HS-5 (cell line): Measurements from ENCODE around the gene MADD.
"Not testable (repeated sequence)": the region's sequence is repeated elsewhere in the genome, so short reads cannot be mapped to it uniquely, and the experiment has no call there.

ENCODE experiments used
- DNase-seq: peaks from one replicate; pipeline ENCODE4 v3.0.0-alpha.2; 2012; ENCODE audit warnings: low read depth

MADD gene

DNA sequence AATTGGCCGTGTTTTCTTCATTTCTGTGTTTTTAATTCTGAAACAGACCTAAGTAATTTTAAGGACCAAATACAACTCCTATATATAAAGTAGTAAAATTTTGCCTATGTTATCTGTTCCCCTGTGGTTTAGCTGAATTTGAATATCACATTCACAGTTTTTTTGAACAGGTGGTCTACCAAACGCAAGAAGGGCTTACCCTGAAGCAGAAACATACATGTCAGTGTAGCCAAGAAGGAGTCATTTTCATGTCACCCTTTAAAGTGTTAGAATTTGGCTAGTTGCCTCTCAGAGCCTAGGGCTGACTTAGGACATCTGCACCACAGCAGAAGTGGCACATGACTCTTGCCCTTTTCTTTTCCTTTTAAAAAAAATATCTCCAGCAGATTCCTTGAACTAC lies 48.2 kb downstream of the MADD start:
- DNase-seq: no peak

DNA sequence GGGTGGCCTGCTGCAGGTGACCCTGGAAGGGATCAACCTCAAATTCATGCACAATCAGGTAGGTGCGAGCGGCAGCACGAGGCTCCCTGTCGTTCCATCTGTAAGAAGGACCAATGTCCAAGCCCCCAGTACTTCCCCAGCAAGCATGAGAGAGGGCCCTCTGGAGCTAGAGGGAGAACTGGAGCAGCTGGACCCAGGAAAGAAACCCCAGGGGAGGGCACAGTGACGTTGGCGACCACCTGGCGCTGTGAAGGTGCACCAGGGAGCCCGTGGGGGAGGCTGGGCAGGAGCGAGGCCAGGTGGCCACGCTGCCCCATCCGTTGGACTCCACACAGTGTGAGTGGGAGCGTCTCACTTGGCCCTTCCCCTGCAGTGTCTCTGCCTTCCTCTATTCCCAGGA lies 54.6 kb downstream of the MADD start:
- DNase-seq: no peak

DNA sequence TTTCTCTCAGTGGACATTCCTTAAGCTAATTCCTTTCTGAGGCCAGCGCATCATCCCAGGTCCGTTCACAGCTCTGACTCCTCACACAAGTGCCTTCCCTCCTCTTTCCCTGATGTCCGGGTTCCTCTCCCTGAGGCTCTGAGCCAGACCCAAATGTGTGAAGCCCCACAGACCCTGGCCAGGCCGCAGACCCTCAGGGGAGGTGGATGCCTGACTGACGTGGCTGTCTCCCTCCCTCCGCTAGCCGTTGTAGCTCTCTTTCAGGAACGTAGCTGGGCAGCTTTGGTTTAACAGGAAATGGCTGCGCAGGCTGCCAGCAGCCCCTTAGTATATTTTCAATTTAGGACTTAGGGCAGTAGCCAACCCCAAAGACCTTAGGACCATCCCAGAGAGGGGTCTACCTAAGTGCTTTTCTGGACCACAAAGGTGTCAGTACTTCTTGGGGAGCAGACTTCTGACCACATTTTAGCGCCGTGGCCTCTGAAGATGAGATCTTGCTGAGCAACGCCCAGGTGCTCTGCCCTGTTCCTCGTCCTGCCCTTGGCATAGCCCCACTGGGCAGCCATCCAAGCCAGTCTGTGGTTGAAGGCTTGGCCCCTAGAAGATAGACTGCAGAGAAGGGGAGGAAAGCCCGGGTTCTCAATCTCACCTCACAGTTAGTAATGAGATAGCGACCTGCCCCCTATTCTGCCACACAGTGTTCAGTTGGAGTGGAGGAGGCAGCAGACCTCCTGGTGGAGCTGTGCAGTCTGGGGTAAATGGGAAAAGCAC lies 55.5 kb downstream of the MADD start:
- no peak for DNase-seq

DNA sequence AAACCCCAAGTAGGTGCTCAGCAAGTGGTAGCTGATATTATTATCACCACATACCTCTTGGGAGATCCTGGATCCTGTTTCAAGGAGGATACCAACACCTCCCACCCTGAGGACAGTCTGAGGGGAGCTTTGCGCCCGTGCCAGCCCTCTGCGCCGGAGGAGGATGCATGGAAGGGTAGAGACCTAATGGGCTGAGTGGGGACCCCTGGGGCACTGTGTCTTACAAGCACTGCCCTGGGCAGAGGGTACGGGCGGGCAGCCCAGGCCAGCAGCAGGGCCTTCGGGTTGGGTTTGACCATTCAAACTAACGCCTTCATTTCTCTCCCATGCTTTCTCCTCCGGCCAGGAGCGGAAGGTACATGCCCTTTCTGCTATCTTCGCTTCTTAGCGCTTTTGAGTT lies 56.3 kb downstream of the MADD start:
- no peak for DNase-seq

DNA sequence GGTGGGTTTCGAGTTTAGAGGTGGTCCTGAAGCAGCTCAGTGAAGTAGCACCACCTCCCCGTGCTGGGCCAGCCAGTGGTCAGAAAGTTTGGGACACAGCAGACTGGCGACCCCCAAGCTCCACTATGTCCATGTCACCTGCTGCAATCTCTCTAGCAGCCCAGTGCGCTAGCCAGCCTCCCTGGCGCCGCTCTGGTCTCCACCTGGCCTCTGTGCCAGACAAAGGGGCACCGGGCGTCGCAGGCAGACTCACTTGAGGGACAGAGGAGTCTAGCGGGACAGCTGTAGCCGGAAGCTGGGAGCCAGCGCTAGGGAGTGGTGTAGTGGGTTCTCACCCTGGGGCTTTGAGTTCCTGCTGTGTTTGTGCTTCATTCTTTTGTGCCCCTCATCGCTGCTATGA lies 57.1 kb downstream of the MADD start:
- DNase-seq: no peak

DNA sequence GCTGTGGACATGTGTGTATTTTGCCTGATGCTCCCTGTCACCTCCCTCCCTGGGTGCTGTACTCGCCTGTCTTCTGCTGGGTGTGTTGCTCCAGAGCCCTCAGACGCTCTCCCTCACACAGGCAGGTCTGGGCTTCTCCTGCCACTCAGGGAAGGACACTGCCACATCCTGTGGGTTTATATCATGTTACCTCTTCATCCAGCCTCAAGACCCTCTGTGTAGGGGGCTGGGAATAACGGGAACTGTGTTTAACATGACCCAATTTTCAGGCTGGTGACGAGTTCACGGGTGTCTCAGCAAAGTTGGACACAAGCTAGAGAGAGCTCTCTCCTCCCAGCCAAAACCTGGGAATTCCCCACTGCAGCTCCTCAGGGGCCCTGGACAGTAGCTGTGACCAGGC lies 58.0 kb downstream of the MADD start:
- no peak for DNase-seq

DNA sequence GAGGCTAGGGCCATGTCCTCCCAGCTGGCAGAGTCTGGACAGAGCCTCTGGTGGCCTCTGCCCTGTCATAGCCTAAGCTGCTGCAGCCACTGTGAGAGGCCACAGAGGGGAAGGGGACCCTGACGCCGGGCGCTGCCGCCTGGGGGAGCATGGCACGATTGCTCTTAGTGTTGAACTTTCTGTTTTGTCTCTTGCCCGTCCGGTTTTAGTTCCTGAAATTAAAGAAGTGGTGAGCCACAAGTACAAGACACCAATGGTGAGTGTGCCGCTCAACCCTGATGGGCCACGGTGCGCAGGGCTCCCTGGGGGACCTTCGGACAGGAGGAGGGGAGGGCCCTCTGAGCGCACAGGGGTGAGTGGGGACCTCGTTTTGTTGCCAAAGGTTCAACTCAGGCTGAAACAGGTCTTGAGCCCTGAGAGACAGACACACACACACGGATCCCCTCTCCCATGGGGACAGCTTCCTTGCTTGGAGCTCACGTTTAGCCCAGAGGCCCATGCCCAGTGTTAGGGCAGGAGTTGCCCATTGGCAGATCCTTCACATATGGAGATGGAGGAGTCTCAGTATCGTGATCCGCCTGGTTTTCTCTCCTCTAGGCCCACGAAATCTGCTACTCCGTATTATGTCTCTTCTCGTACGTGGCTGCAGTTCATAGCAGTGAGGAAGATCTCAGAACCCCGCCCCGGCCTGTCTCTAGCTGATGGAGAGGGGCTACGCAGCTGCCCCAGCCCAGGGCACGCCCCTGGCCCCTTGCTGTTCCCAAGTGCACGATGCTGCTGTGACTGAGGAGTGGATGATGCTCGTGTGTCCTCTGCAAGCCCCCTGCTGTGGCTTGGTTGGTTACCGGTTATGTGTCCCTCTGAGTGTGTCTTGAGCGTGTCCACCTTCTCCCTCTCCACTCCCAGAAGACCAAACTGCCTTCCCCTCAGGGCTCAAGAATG lies 58.8 kb downstream of the MADD start:
- no peak for DNase-seq

DNA sequence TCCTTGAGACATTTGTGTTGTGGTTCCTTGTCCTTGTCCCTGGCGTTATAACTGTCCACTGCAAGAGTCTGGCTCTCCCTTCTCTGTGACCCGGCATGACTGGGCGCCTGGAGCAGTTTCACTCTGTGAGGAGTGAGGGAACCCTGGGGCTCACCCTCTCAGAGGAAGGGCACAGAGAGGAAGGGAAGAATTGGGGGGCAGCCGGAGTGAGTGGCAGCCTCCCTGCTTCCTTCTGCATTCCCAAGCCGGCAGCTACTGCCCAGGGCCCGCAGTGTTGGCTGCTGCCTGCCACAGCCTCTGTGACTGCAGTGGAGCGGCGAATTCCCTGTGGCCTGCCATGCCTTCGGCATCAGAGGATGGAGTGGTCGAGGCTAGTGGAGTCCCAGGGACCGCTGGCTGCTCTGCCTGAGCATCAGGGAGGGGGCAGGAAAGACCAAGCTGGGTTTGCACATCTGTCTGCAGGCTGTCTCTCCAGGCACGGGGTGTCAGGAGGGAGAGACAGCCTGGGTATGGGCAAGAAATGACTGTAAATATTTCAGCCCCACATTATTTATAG lies 59.6 kb downstream of the MADD start:
- DNase-seq: no peak

DNA sequence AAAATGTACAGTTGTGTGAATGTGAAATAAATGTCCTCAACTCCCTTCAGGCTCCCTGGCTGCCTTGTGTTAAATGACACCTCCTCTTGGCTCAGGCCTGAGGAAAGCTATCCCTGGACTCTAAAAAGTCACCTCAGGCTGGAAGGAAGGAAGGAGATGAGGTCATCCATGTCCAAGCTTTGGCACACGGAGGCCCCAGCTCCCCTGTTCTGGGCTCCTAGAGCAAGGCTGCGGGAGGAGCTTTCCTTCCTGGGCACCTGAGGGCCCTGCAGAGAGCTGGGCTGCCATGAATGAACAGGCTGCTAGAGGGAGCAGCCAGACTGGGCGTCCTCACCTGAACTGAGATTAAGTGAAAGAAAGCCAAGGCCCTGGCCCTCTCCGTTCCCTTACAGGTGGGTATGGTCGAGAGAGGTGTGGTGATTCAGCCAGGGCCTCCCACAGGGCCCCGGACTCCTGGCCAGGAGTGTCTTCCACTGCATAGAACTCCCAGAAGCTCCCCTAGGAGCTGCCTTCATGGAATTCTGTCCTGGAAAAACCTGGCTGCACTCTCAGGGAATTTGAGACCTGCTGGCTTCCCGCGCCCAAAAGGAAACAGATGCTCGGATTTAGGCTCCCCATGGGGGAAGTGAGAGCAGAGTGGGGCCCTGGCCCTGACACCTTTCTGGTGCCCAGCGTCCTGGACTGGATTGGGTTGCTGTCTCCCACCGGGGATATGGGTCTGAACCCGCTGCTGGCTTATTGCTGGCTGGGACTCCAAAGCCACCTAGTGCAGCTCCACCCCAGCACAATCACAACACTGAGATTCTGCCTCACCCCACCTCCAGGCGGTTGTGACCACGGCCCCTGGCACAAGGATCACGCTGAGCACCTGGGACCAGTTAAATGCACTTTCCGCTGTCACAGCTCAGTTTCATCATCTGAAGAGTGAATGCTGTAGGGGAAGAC lies 60.3 kb downstream of the MADD start:
- no peak for DNase-seq

DNA sequence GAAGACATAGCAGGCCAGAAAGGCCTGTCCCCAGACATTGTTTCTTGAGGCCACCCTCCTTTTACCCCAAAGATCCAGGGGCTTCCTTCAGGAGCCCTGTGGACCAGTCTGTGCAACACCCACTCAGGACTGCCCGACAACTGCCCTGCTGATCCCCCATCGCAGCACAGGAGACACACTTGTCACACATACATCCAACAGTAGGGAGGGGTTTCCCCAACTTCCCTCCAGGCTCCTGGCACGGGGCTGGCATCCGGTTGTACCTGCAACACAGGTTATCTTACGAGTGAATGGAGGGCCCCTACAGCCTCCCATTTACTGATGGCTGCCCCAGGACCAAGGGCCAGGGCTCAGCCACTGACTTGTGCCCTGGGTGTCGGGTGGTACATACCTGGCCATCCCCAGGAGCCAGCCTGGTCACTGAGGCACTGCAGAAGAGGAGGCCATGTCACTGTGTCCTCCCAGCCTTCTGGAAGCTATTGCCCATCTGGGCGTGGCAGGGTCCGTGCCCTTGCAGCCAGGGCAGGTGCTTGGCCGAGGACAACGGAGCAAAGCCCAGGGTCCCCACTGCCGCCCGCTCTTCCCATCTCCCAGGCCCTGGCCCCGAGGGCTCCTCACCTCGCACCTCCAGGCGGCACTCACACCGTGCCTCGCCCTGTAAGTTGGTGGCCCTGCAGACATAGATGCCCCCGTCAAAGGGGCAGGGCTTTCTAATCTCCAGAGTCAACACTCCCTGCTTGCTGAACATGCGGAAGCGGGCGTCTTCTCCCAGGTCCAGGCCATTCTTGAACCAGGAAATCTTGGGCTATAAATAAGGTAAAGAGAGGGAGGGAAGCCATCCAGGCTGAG lies 61.7 kb downstream of the MADD start:
- DNase-seq: no peak

DNA sequence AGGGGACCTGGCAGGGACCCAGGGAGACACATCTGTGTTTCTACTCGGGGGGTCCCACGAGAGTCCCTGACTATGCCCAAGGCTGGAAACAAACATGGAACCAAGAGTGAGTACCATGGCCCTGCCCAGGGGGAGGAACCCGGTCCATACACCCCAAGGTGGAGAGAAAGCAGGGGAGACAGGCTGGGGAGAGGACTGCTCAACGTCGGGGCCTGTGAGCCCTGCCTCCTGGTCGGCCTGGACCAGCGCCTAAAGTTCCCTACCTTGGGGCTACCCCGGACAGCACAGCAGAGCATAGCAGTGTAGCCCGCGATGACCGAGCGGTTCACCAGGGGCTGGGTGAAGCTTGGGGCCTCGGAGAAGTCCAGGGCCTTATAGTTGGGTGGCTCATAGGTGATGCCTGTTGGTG lies 62.4 kb downstream of the MADD start:
- DNase-seq: no peak

DNA sequence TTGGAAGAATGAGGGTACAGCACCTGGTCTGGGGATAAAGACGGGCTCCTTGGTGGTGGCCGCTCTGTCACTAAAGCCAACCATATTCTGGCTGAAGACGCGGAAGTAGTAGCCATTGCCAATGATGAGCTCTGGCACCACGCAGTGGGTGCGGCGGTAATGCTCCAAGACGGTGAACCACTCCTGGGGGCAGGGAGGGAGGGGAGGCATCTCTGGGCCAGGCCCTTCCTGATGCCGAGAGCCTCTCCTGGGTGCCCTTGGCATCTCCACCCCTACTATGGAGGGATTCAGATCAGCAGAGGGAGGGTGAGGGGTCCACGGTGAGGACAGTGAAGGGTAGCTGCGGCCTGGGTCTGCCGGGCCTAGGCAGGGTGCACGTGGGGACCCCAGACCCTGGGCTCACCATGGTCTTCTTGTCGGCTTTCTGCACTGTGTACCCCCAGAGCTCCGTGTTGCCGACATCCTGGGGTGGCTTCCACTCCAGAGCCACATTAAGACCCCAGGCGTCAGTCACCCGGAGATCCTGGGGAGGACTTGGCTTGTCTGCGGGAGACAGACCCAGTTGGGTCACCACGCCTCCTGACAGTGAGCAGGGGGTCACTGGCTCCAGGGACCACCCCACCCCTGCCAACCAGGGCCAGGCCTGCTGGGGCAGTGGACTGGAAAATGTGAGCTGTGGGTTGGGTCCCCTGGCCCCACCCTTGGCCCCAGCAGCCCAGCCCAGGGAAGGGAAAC lies 63.0 kb downstream of the MADD start:
- no peak for DNase-seq

DNA sequence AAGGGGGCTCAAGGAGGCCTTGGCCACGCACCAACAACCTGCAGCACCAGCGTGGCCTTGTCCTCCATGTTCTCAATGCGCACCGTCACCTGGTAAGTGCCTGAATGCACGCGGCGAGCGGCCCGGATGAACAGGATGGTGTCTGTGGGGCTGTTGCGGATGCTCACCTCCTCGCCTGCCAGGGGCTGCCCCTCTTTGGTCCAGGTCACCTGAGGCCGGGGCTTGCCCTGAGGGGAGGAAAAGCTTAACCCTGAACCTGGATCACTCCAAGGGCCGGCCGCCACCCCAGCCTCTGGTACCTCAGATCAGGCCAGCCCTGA lies 63.6 kb downstream of the MADD start:
- DNase-seq: no peak

DNA sequence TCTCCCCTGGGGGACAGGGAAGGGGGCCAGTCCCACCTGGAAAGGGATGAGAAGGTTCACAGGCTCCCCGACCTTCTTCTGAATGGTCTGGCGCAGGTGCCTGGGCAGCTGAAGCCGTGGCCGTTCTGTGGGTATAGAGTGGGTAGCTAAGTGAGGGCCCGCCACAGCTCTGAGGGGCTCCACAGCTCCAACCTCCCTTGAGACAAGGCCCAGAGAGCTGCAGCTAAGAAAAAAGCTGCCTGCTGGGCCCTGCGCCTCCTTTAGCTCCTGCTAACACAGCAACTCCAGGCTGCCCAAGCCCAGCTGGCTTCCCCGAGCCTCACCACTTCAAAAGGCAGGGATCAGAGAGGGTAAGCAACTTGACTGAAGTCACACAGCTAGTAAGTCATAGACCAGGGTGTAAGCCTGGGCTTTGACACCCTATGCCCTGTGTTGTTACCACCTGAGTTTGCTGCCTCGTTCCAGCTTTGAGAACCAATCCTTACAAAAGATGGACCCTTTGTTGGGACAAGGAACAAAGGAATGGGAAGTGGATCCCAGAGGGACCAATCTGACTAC lies 64.0 kb downstream of the MADD start:
- DNase-seq: no peak

DNA sequence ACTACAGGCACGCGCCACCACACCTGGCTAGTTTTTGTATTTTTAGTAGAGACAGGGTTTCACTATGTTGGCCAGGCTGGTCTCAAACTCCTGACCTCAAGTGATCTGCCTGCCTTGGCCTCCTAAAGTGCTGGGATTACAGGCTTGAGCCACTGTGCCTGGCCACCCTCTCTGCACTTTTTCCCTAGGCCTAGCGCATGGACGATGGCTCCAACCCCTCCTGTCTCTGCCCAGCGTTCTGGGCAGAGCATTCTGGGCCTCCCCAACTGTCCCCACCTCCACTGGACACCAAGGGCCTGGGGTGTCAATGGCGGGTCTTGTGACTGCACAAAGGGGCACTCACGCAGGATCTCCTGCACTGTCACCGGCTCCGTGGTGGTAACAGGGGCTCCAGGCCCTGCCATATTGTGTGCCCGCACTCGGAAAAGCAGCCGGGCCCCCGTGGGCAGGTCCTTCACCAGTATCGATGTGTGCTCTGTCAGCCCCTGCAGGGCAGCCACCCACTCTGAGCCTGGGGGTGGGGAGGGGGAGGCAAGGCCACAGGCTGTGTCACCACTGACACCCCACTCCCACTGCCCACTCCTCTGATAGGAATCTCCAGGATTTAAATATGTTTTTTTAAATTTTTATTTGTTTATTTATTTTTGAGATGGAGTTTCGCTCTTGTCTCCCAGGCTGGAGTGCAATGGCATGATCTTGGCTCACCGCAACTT lies 64.9 kb downstream of the MADD start:
- DNase-seq: not testable (repeated sequence)

DNA sequence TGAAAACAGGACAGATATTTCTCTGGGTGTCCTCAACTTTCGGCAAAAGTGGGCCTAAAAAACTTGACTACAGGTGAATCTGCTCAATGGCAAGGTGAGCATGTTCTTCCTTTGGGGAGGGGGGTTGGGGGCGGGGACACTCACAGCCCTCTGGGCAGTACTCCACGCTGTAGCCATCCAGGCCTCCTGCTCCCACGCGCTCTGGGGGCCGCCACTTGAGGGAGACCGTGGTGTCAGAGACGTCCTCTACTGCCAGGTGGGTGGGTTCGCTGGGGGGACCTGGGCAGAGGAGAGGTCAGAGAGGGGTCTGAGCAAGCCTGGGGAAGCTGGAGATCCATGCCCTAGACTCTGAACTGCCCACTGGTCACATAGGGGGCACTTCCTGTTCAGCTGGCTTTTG lies 65.8 kb downstream of the MADD start:
- no peak for DNase-seq

DNA sequence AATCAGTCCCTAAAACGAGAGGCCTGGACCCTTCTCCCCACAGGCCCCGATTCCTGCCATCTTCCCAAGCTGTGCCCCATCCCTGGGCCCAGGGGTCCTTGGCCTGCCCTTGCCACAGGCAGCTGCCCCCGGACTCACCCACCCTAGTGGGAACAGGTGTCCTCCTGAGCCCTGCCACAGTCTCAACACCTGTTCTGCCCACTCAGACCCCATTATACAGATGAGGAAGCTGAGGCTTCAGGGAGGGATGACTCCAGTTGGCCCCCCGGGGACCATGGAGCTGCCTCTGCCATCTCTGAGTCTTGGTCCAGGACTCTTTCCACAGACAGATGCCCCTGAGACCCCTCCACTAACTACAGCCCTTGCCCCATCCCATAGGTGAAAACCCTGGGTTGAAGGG lies 66.7 kb downstream of the MADD start:
- no peak for DNase-seq

DNA sequence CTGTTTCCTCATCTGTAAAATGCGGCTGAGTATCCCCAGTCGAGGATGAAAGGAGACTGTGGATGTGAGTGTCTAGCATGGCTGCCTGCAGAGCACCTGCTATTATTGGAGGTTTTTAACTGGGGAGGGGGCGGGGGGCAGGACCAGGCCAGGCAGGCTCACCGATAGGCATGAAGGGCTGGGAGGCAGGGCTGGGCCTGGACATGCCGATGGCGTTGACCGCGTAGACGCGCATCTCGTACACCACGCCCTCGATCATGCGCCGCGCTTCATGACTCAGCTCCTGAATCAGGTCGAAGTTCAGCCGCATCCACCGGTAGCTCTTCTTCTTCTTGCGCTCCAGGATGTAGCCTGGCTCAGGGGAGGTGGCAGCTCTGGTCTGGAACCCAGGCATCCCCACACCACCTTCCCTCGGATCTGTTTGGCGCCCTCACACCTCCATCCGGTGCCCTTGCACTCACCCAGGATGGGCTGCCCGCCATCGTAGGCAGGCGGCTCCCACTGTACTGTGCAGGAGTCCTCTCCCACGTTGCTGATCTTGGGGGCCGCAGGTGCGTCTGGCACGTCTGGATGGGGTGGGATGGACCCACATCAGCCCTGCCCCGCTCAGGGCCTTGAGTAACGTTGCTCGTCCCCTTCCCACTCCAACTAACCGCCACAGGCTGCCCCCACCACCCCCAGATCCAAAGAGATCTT lies 67.4 kb downstream of the MADD start:
- DNase-seq: no peak
